Measurements from ENCODE around the gene TPP2. TPM values are rescaled to one million over a fixed set of nuclear protein-coding genes. Genes with fewer than 3 reads are reported as not detected.

Gene TPP2
- polyA plus RNA-seq, 1 donor (not counting 4 experiments of a cell fraction or from before 2014, with no cell fraction given): 41.2 TPM

- Histone ChIP-seq H3K79me2 (ENCODE audit: control insufficient read depth, insufficient read depth, low read length) (no peaks in the 10 kb centered on the region), H3K27me3 (ENCODE audit: control insufficient read depth, extremely low read depth, insufficient read depth, low read length) (peaks cover 10% of the 10 kb centered on the region), H3K27ac (ENCODE audit: control insufficient read depth, insufficient read depth, low read length) (no peak overlapping the region), H3K4me3 (ENCODE audit: control insufficient read depth in 2 of 3, extremely low read depth in 1 of 3, insufficient read depth in 2 of 3, low read depth in 1 of 3, low read length in 3 of 3) (no peak overlapping the region), H3K9ac (ENCODE audit: control insufficient read depth, extremely low read depth, insufficient read depth, low read length) (no peak overlapping the region), H2AFZ (ENCODE audit: control insufficient read depth, low read length) (no peak overlapping the region), H3K4me1 (ENCODE audit: control insufficient read depth, extremely low read depth, insufficient read depth, low read length) (no peaks in the 10 kb centered on the region), H3K36me3 (ENCODE audit: control insufficient read depth in 2 of 2, extremely low read depth in 1 of 2, insufficient read depth in 2 of 2, low read length in 2 of 2) (no peaks in the 10 kb centered on the region), H3K9me3 (ENCODE audit: control insufficient read depth, low read depth, low read length) (no peaks in the 10 kb centered on the region), H3K9me1 (ENCODE audit: control insufficient read depth, extremely low read depth, insufficient read depth, low read length) (no peaks in the 10 kb centered on the region), H4K20me1 (ENCODE audit: control insufficient read depth, extremely low read depth, insufficient read depth, low read length) (no peaks in the 10 kb centered on the region), H3K4me2 (ENCODE audit: control insufficient read depth, extremely low read depth, insufficient read depth, low read depth, low read length) (no peak overlapping the region)
- dilution Hi-C loops (cut with MboI; ENCODE audit: extremely low pct_ligation_motif_present, low sequenced_read_pairs): no loop called here
- DNase-seq (ENCODE audit: low read depth, low spot score) (no peak), FAIRE-seq (no peak)
- TF ChIP-seq EZH2 (IDR thresholded peaks at IDR 0.05; ENCODE audit: low read length): no peak
- no peak for TF ChIP-seq CTCF (optimal IDR thresholded peaks at IDR 0.05 in 1 of 3, IDR thresholded peaks at IDR 0.05 in 1 of 3, conservative IDR thresholded peaks at IDR 0.05 in 1 of 3; ENCODE audit: extremely low read depth in 1 of 3, insufficient read depth in 2 of 3, low read length in 3 of 3)
Measured at GRCh38 chr13:102698649-102698980, 101.8 kb downstream of the TPP2 start.

- Histone ChIP-seq H3K79me2 (ENCODE audit: control insufficient read depth, insufficient read depth, low read length) (no peaks in the 10 kb centered on the region), H3K9me1 (ENCODE audit: control insufficient read depth, extremely low read depth, insufficient read depth, low read length) (no peaks in the 10 kb centered on the region), H3K4me1 (ENCODE audit: control insufficient read depth, extremely low read depth, insufficient read depth, low read length) (peaks cover 8% of the 10 kb centered on the region), H3K4me3 (ENCODE audit: control insufficient read depth in 2 of 3, extremely low read depth in 1 of 3, insufficient read depth in 2 of 3, low read depth in 1 of 3, low read length in 3 of 3) (no peak overlapping the region), H2AFZ (ENCODE audit: control insufficient read depth, low read length) (no peak overlapping the region), H3K9me3 (ENCODE audit: control insufficient read depth, low read depth, low read length) (no peaks in the 10 kb centered on the region), H3K36me3 (ENCODE audit: control insufficient read depth in 2 of 2, extremely low read depth in 1 of 2, insufficient read depth in 2 of 2, low read length in 2 of 2) (no peaks in the 10 kb centered on the region), H3K9ac (ENCODE audit: control insufficient read depth, extremely low read depth, insufficient read depth, low read length) (no peak overlapping the region), H3K27me3 (ENCODE audit: control insufficient read depth, extremely low read depth, insufficient read depth, low read length) (peaks cover 6% of the 10 kb centered on the region), H3K27ac (ENCODE audit: control insufficient read depth, insufficient read depth, low read length) (no peak overlapping the region), H3K4me2 (ENCODE audit: control insufficient read depth, extremely low read depth, insufficient read depth, low read depth, low read length) (no peak overlapping the region), H4K20me1 (ENCODE audit: control insufficient read depth, extremely low read depth, insufficient read depth, low read length) (no peaks in the 10 kb centered on the region)
- TF ChIP-seq EZH2 (IDR thresholded peaks at IDR 0.05; ENCODE audit: low read length): no peak
- no peak for TF ChIP-seq CTCF (optimal IDR thresholded peaks at IDR 0.05 in 1 of 3, IDR thresholded peaks at IDR 0.05 in 1 of 3, conservative IDR thresholded peaks at IDR 0.05 in 1 of 3; ENCODE audit: extremely low read depth in 1 of 3, insufficient read depth in 2 of 3, low read length in 3 of 3)
- no peak for FAIRE-seq
- no peak for DNase-seq (ENCODE audit: low read depth, low spot score)
- dilution Hi-C loops (cut with MboI; ENCODE audit: extremely low pct_ligation_motif_present, low sequenced_read_pairs): no loop called here
Measured at GRCh38 chr13:102699504-102699903, 102.7 kb downstream of the TPP2 start.
